ENCODE results near the gene DSCAM.

- TF ChIP-seq CTCF (IDR thresholded peaks at IDR 0.05) (no peak), POLR2A (IDR thresholded peaks at IDR 0.05) (no peak)
Observed at GRCh38 chr21:40760821-40761220, 86.1 kb downstream of the DSCAM start.

All from uterus (tissue), 2 donors.